DOHH2 (cell line): Measurements from ENCODE around the gene SHROOM3.

Experiments used
- H3F3A ChIP-seq: fragments of 200-600 bp; sonication (generic), shearing (Covaris generic); 2 replicates; pipeline ENCODE4 v1.6.0; 2016; ENCODE audit warnings: antibody characterized with exemption, mild to moderate bottlenecking; ENCODE audit not compliant: control insufficient read depth, insufficient read depth
- H3K27ac ChIP-seq: fragments of 200-600 bp; sonication (generic); 2 replicates; pipeline ENCODE4 v1.5.1; 2014; ENCODE audit warnings: low read depth, mild to moderate bottlenecking, low read length, moderate library complexity
- H3K27me3 ChIP-seq: fragments of 200-600 bp; sonication (generic); 2 replicates; pipeline ENCODE4 v1.6.1; 2014; ENCODE audit warnings: mild to moderate bottlenecking, low read length, mixed read lengths; ENCODE audit not compliant: control insufficient read depth
- H3K36me3 ChIP-seq: fragments of 200-600 bp; sonication (generic); 2 replicates; pipeline ENCODE4 v1.6.1; 2014; ENCODE audit warnings: mild to moderate bottlenecking, low read length, moderate library complexity, mixed read lengths; ENCODE audit not compliant: control insufficient read depth
- H3K4me1 ChIP-seq: fragments of 200-600 bp; sonication (generic); 2 replicates; pipeline ENCODE4 v1.6.1; 2014; ENCODE audit warnings: mild to moderate bottlenecking, low read length, mixed read lengths; ENCODE audit not compliant: control insufficient read depth
- H3K4me2 ChIP-seq: fragments of 200-600 bp; sonication (generic); 2 replicates; pipeline ENCODE4 v1.6.0; 2014; ENCODE audit warnings: mild to moderate bottlenecking, low read length, moderate library complexity
- H3K4me3 ChIP-seq: fragments of 200-600 bp; sonication (generic); 2 replicates; pipeline ENCODE4 v1.5.1; 2014; ENCODE audit warnings: mild to moderate bottlenecking, low read length, mixed read lengths
- H3K79me2 ChIP-seq: fragments of 200-600 bp; sonication (generic); 2 replicates; pipeline ENCODE4 v1.6.1; 2014; ENCODE audit warnings: mild to moderate bottlenecking, low read length, mixed read lengths; ENCODE audit not compliant: control insufficient read depth
- H3K9me2 ChIP-seq: fragments of 200-600 bp; sonication (generic); replicated peaks from 2 replicates; pipeline ENCODE4 v1.6.1; 2014; ENCODE audit warnings: mild to moderate bottlenecking, low read length, mixed read lengths; ENCODE audit not compliant: control insufficient read depth
- H3K9me3 ChIP-seq: fragments of 200-600 bp; sonication (generic); 2 replicates; pipeline ENCODE4 v1.6.1; 2014; ENCODE audit warnings: antibody characterized with exemption, low read length, mixed read lengths; ENCODE audit not compliant: control insufficient read depth, insufficient read depth
- H4K20me1 ChIP-seq: fragments of 200-600 bp; sonication (generic); 2 replicates; pipeline ENCODE4 v1.6.0; 2014; ENCODE audit warnings: low read depth, mild to moderate bottlenecking, antibody characterized with exemption, low read length, moderate library complexity; ENCODE audit not compliant: control insufficient read depth, insufficient read depth
- EZH2phosphoT487 ChIP-seq: fragments of 200-600 bp; sonication (generic); IDR thresholded peaks from 2 replicates; pipeline ENCODE4 v1.6.1; 2017; ENCODE audit warnings: borderline replicate concordance, mild to moderate bottlenecking, antibody characterized with exemption, low read length, moderate library complexity, mixed read lengths
- TF ChIP-seq, protein P1 (sequence below): fragments of 200-600 bp; sonication (generic); IDR thresholded peaks from one replicate; pipeline ENCODE4 v1.5.1; 2014; ENCODE audit warnings: antibody characterized with exemption, mild to moderate bottlenecking, low read depth, low read length; ENCODE audit not compliant: poor library complexity, severe bottlenecking

Gene SHROOM3

DNA sequence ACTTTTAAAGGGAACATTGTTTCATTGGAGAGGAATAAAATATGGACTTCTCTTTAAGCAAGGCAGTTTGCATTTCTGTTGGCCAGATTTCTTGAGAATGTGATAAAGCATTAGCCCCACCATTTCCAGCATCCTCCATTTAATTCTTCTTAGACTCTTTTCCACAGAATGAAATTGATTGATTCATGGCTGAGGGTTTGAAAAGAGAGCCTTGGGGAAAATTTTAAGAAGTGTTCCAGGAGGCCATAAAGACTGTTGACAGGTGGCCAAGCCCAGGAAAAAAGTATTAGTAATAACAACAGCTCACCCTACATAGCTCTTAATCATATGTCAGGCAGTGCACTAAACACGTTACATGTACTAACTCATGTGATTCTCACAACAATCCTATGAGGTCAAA, 53.4 kb downstream of the SHROOM3 start:
- Histone ChIP-seq H3K36me3 (no peaks in the 10 kb centered on the region), H4K20me1 (no peaks in the 10 kb centered on the region), H3K79me2 (no peaks in the 10 kb centered on the region), H3K9me2 (no peaks in the 10 kb centered on the region), H3K4me2 (no peak overlapping the region), H3K4me1 (no peaks in the 10 kb centered on the region), H3F3A (no peaks in the 10 kb centered on the region), H3K9me3 (no peaks in the 10 kb centered on the region), H3K4me3 (no peak overlapping the region), H3K27ac (no peak overlapping the region), H3K27me3 (no peaks in the 10 kb centered on the region; the same call in 1 of the 2 replicates)
- no peak for TF ChIP-seq EZH2phosphoT487
- TF ChIP-seq, protein P1, sequence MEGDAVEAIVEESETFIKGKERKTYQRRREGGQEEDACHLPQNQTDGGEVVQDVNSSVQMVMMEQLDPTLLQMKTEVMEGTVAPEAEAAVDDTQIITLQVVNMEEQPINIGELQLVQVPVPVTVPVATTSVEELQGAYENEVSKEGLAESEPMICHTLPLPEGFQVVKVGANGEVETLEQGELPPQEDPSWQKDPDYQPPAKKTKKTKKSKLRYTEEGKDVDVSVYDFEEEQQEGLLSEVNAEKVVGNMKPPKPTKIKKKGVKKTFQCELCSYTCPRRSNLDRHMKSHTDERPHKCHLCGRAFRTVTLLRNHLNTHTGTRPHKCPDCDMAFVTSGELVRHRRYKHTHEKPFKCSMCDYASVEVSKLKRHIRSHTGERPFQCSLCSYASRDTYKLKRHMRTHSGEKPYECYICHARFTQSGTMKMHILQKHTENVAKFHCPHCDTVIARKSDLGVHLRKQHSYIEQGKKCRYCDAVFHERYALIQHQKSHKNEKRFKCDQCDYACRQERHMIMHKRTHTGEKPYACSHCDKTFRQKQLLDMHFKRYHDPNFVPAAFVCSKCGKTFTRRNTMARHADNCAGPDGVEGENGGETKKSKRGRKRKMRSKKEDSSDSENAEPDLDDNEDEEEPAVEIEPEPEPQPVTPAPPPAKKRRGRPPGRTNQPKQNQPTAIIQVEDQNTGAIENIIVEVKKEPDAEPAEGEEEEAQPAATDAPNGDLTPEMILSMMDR: no peak

GRCh38 chr4:76488888-76489685, 54.1 kb downstream of the SHROOM3 start:
- no peaks in the 10 kb centered on the region for H3K9me3 ChIP-seq
- no peaks in the 10 kb centered on the region for H3K4me1 ChIP-seq
- no peaks in the 10 kb centered on the region for H3K9me2 ChIP-seq
- no peak overlapping the region for H3K4me3 ChIP-seq
- H4K20me1 ChIP-seq: no peaks in the 10 kb centered on the region
- H3K27ac ChIP-seq: no peak overlapping the region
- H3K27me3 ChIP-seq: peaks cover under 1% of the 10 kb centered on the region; the same call in 1 of the 2 replicates
- TF ChIP-seq, protein P1: no peak
- no peak for TF ChIP-seq EZH2phosphoT487
- no peak overlapping the region for H3K4me2 ChIP-seq
- no peaks in the 10 kb centered on the region for H3F3A ChIP-seq
- no peaks in the 10 kb centered on the region for H3K79me2 ChIP-seq
- no peaks in the 10 kb centered on the region for H3K36me3 ChIP-seq

GRCh38 chr4:76489686-76490161, 54.7 kb downstream of the SHROOM3 start:
- TF ChIP-seq, protein P1: no peak
- no peak for TF ChIP-seq EZH2phosphoT487
- Histone ChIP-seq H3K27me3 (peaks cover 4% of the 10 kb centered on the region; the same call in 1 of the 2 replicates), H3K79me2 (no peaks in the 10 kb centered on the region), H3K9me2 (no peaks in the 10 kb centered on the region), H3K4me3 (no peak overlapping the region), H3K4me2 (no peak overlapping the region), H3K4me1 (no peaks in the 10 kb centered on the region), H3K36me3 (no peaks in the 10 kb centered on the region), H3F3A (no peaks in the 10 kb centered on the region), H3K27ac (no peak overlapping the region), H3K9me3 (no peaks in the 10 kb centered on the region), H4K20me1 (no peaks in the 10 kb centered on the region)
